K562 (cell line): ENCODE data around the gene ZNF8. TPM values are rescaled to one million over a fixed set of nuclear protein-coding genes. Genes with fewer than 3 reads are reported as not detected.
A peak's percentile ranks its signal among the peaks of the same experiment; 100 is the strongest.

Experiments
- DIDO1 ChIP-seq: fragments of 450-650 bp; IDR thresholded peaks from 2 replicates; pipeline ENCODE4 v1.6.1; 2016; ENCODE audit warnings: low read depth, missing biosample characterization, missing genetic modification characterization
- ELF2 ChIP-seq: fragments of 250-450 bp; sonication (Bioruptor Pico); IDR thresholded peaks from 2 replicates; pipeline ENCODE4 v1.5.0; 2021; ENCODE audit warnings: mild to moderate bottlenecking
- ELF4 ChIP-seq: fragments of 450-650 bp; formaldehyde crosslinking; IDR thresholded peaks from 2 replicates; pipeline ENCODE4 v1.4.0; 2022; ENCODE audit warnings: missing genetic modification characterization
- HNRNPUL1 ChIP-seq: fragments of 200-400 bp; formaldehyde crosslinking; IDR thresholded peaks from 2 replicates; pipeline ENCODE4 v1.6.1; 2017; ENCODE audit warnings: low read length
- KLF16 ChIP-seq: IDR thresholded peaks from 2 replicates; pipeline ENCODE4 v1.6.1; 2016; ENCODE audit warnings: antibody characterized with exemption
- MCM2 ChIP-seq: fragments of 450-650 bp; IDR thresholded peaks from 2 replicates; pipeline ENCODE4 v1.6.1; 2017; ENCODE audit warnings: low read depth, mild to moderate bottlenecking
- NR2F6 ChIP-seq: fragments of 450-650 bp; formaldehyde crosslinking; IDR thresholded peaks from 2 replicates; pipeline ENCODE4 v1.4.0; 2020; ENCODE audit warnings: mild to moderate bottlenecking
- POLR2H ChIP-seq: IDR thresholded peaks from 2 replicates; pipeline ENCODE4 v1.6.1; 2016; ENCODE audit warnings: missing genetic modification characterization, low read depth, mild to moderate bottlenecking, control low read depth, missing compliant biosample characterization, moderate library complexity
- RAD51 ChIP-seq: fragments of 450-650 bp; IDR thresholded peaks from 2 replicates; pipeline ENCODE4 v1.7.1; 2016; ENCODE audit warnings: low read depth, mild to moderate bottlenecking, borderline replicate concordance
- SLC30A9 ChIP-seq: fragments of 250-450 bp; sonication (Bioruptor Pico); IDR thresholded peaks from 2 replicates; pipeline ENCODE4 v1.8.0; 2022; ENCODE audit warnings: mild to moderate bottlenecking, moderate library complexity
- TEAD4 ChIP-seq, 2 experiments: sonication (generic) in 1 of 2; formaldehyde crosslinking in 1 of 2; IDR thresholded peaks; 2 replicates each; pipeline versions ENCODE4 v1.6.1 to v1.8.0; 2012 to 2022; ENCODE audit warnings: borderline replicate concordance in 1 of 2, inconsistent platforms in 1 of 2, low read length in 1 of 2, mild to moderate bottlenecking in 1 of 2, missing genetic modification reagents in 1 of 2
- TRIM24 ChIP-seq, 2 experiments: fragments of 450-650 bp; IDR thresholded peaks; 2 replicates each; pipeline ENCODE4 v1.6.1; 2016
- ZBTB8A ChIP-seq: fragments of 450-650 bp; IDR thresholded peaks from 2 replicates; pipeline ENCODE4 v1.6.1; 2018; ENCODE audit warnings: mild to moderate bottlenecking, moderate library complexity; ENCODE audit not compliant: partially characterized antibody
- ZNF197 ChIP-seq: fragments of 200-800 bp; sonication (Bioruptor generic); IDR thresholded peaks from 2 replicates; pipeline ENCODE4 v1.6.1; 2016; ENCODE audit warnings: low read depth, missing genetic modification characterization, missing compliant biosample characterization
- ZNF589 ChIP-seq: fragments of 200-800 bp; sonication (Bioruptor generic); IDR thresholded peaks from 2 replicates; pipeline ENCODE4 v1.6.1; 2016; ENCODE audit warnings: low read depth, missing genetic modification characterization, missing compliant biosample characterization
- ZZZ3 ChIP-seq: fragments of 450-650 bp; IDR thresholded peaks from 2 replicates; pipeline ENCODE4 v1.6.1; 2016; ENCODE audit warnings: antibody characterized with exemption, mild to moderate bottlenecking, moderate library complexity
- polyA plus RNA-seq, 8 experiments: library from polyadenylated mRNA; depleted of rRNA in 4 of 8; stranded (reverse) in 5 of 8; unstranded in 3 of 8; fragments of >200 nt; fragmentation: Nextera tagmentation in 2 of 8; fragmentation: Illumina TruSeq in 1 of 8; extraction: Ambion mirVana in 2 of 8; extraction: Trizol in 1 of 8; gene quantifications; 2 replicates each; pipeline versions ENCODE4 v1.2.1 to v1.2.3, GENCODE V29; 2011 to 2014; ENCODE audit warnings: inconsistent platforms in 1 of 8, missing spikeins in 1 of 8
- total RNA-seq, 7 experiments: library from RNA; depleted of rRNA in 6 of 7; stranded (reverse); fragments of >200 nt in 6 of 7; fragmentation: Illumina TruSeq in 2 of 7; extraction: Trizol in 2 of 7; gene quantifications; 2 replicates each; pipeline versions ENCODE4 v1.2.1 to v1.2.3, GENCODE V29; 2011 to 2021; ENCODE audit warnings: low replicate concordance in 1 of 7
- TF ChIP-seq, protein P1 (sequence below): fragments of 450-650 bp; formaldehyde crosslinking; IDR thresholded peaks from 2 replicates; pipeline ENCODE4 v1.4.0; 2022; ENCODE audit warnings: missing genetic modification characterization
- TF ChIP-seq, protein P2 (sequence below): fragments of 250-450 bp; sonication (Bioruptor Pico); IDR thresholded peaks from 2 replicates; pipeline ENCODE4 v1.4.0; 2020; ENCODE audit warnings: mild to moderate bottlenecking
- TF ChIP-seq, protein P3 (sequence below): IDR thresholded peaks from 3 replicates; pipeline ENCODE4 v1.6.1; 2011; ENCODE audit warnings: borderline replicate concordance, mild to moderate bottlenecking, moderate library complexity; ENCODE audit not compliant: insufficient read length; ENCODE audit errors: extremely low read depth
- TF ChIP-seq, protein P4 (sequence below): fragments of 450-650 bp; IDR thresholded peaks from 2 replicates; pipeline ENCODE4 v1.6.1; 2014; ENCODE audit warnings: low read depth, mild to moderate bottlenecking, moderate library complexity, borderline replicate concordance

The ZNF8 gene
- total and polyA plus RNA-seq, 9 of the 15 experiments (the other 6 are each of a cell fraction or from before 2014, with no cell fraction given): 0.71 to 7.7 (median 4.7) TPM

DNA sequence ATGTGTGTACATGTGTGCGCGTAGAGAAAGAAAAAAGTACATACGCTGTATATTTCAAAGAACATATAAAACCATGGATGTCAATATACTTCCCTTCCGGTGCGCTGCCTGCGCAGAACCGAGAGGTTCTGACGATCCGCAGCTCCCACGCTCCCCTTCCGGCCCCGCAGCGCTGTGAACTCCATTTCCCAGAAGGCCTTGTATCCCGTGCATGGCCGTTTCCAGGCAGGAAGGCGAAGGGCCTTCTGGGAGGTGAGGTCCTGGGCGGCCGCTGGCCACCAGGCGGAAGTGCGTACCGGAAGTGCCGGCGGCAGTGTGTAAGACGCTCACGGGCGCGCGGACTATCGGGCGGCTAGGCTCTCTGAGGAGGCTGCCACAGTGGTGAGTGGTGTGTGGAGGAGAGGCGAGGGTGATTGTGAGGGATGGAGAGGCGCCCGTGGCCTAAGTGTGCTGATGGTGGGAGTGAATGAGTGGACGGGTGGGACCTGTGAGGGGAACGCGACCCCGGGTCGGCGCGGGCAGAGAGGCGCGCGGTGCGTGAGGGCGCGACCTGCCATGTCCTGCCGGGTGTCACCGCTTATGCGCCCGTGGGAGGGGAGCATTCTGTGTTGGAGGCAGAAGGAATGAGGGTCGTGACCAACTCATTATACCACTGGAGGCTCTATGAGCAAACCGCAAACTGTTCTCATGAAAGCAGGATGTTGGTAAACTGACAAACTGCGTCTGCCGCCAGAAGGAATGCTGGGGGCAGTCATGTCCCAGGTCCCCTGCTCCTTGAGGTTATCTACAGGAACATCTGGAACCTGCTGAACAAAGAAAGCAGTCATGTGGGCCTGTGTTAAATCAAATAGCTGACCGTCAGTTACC lies 26.5 kb downstream of the ZNF8 start, which contains the start of gene ERVK3-1 (continued):
- TF ChIP-seq NR2F6 (no peak), ZBTB8A (no peak), TEAD4 (IDR thresholded peaks at IDR 0.05; ENCODE audit: low read length) (peak; percentile 42; the same call in 1 of the 2 replicates), TEAD4 (CRISPR knock-in tag; IDR thresholded peaks at IDR 0.05; ENCODE audit: borderline replicate concordance) (no peak), MCM2 (no peak), ELF2 (CRISPR knock-in tag) (peak; percentile 91), ELF4 (CRISPR knock-in tag) (peak; percentile 95), ZNF197 (CRISPR knock-in tag) (peak; percentile 92), HNRNPUL1 (no peak), DIDO1 (tag) (peak; percentile 53; the same call in 1 of the 2 replicates), RAD51 (no peak), SLC30A9 (CRISPR knock-in tag) (no peak), POLR2H (tag) (peak; percentile 84), ZZZ3 (0 out of 2 replicates have a peak, but pooled peaks have one; percentile 37), KLF16 (peak; percentile 60; the same call in 1 of the 2 replicates), ZNF589 (CRISPR knock-in tag) (peak; percentile 75), TRIM24 (IDR thresholded peaks at IDR 0.05) (peak; percentile 6 to 50; a peak in 1 of 4 replicates)
- TF ChIP-seq, protein P1, sequence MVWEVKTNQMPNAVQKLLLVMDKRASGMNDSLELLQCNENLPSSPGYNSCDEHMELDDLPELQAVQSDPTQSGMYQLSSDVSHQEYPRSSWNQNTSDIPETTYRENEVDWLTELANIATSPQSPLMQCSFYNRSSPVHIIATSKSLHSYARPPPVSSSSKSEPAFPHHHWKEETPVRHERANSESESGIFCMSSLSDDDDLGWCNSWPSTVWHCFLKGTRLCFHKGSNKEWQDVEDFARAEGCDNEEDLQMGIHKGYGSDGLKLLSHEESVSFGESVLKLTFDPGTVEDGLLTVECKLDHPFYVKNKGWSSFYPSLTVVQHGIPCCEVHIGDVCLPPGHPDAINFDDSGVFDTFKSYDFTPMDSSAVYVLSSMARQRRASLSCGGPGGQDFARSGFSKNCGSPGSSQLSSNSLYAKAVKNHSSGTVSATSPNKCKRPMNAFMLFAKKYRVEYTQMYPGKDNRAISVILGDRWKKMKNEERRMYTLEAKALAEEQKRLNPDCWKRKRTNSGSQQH (CRISPR knock-in tag): peak; percentile 88
- TF ChIP-seq, protein P2, sequence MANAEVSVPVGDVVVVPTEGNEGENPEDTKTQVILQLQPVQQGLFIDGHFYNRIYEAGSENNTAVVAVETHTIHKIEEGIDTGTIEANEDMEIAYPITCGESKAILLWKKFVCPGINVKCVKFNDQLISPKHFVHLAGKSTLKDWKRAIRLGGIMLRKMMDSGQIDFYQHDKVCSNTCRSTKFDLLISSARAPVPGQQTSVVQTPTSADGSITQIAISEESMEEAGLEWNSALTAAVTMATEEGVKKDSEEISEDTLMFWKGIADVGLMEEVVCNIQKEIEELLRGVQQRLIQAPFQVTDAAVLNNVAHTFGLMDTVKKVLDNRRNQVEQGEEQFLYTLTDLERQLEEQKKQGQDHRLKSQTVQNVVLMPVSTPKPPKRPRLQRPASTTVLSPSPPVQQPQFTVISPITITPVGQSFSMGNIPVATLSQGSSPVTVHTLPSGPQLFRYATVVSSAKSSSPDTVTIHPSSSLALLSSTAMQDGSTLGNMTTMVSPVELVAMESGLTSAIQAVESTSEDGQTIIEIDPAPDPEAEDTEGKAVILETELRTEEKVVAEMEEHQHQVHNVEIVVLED (CRISPR knock-in tag): peak; percentile 82
- TF ChIP-seq, protein P3, sequence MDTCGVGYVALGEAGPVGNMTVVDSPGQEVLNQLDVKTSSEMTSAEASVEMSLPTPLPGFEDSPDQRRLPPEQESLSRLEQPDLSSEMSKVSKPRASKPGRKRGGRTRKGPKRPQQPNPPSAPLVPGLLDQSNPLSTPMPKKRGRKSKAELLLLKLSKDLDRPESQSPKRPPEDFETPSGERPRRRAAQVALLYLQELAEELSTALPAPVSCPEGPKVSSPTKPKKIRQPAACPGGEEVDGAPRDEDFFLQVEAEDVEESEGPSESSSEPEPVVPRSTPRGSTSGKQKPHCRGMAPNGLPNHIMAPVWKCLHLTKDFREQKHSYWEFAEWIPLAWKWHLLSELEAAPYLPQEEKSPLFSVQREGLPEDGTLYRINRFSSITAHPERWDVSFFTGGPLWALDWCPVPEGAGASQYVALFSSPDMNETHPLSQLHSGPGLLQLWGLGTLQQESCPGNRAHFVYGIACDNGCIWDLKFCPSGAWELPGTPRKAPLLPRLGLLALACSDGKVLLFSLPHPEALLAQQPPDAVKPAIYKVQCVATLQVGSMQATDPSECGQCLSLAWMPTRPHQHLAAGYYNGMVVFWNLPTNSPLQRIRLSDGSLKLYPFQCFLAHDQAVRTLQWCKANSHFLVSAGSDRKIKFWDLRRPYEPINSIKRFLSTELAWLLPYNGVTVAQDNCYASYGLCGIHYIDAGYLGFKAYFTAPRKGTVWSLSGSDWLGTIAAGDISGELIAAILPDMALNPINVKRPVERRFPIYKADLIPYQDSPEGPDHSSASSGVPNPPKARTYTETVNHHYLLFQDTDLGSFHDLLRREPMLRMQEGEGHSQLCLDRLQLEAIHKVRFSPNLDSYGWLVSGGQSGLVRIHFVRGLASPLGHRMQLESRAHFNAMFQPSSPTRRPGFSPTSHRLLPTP: no peak
- TF ChIP-seq, protein P4, sequence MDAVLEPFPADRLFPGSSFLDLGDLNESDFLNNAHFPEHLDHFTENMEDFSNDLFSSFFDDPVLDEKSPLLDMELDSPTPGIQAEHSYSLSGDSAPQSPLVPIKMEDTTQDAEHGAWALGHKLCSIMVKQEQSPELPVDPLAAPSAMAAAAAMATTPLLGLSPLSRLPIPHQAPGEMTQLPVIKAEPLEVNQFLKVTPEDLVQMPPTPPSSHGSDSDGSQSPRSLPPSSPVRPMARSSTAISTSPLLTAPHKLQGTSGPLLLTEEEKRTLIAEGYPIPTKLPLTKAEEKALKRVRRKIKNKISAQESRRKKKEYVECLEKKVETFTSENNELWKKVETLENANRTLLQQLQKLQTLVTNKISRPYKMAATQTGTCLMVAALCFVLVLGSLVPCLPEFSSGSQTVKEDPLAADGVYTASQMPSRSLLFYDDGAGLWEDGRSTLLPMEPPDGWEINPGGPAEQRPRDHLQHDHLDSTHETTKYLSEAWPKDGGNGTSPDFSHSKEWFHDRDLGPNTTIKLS: peak; percentile 93
